T-helper 1 cell treated with Interleukin-12 subunit alpha and Interleukin-12 subunit beta and Interleukin-4 antibody, amounts not matched to agents 30 μg/mL and 1 μg/mL, for 36 hours (primary cell): ENCODE results near the gene RABL3.
"Not testable (repeated sequence)": the region's sequence is repeated elsewhere in the genome, so short reads cannot be mapped to it uniquely, and the experiment has no call there.

Experiments used
- H3K27ac Mint-ChIP-seq: one replicate; pipeline ENCODE4 v1.8.0; 2021; ENCODE audit warnings: mild to moderate bottlenecking, mixed read lengths
- H3K27me3 Mint-ChIP-seq: one replicate; pipeline ENCODE4 v1.8.0; 2021; ENCODE audit warnings: low read depth, mixed read lengths
- H3K36me3 Mint-ChIP-seq: one replicate; pipeline ENCODE4 v1.8.0; 2021; ENCODE audit warnings: low read depth, mixed read lengths
- H3K4me1 Mint-ChIP-seq: one replicate; pipeline ENCODE4 v1.8.0; 2021; ENCODE audit warnings: low read depth, mixed read lengths
- H3K4me3 Mint-ChIP-seq: one replicate; pipeline ENCODE4 v1.8.0; 2021; ENCODE audit warnings: mild to moderate bottlenecking, moderate library complexity, mixed read lengths
- H3K9me3 Mint-ChIP-seq: one replicate; pipeline ENCODE4 v1.8.0; 2021; ENCODE audit warnings: mixed read lengths

The RABL3 gene

GRCh38 chr3:120726791-120727190 lies 15.5 kb downstream of the RABL3 start:
- Mint-ChIP-seq H3K27me3 (no peaks in the 10 kb centered on the region), H3K4me3 (no peak overlapping the region), H3K4me1 (no peaks in the 10 kb centered on the region), H3K9me3 (peaks cover 4% of the 10 kb centered on the region), H3K36me3 (peaks cover 18% of the 10 kb centered on the region), H3K27ac (no peak overlapping the region)

GRCh38 chr3:120719167-120719834 lies 23.0 kb downstream of the RABL3 start:
- peaks cover 18% of the 10 kb centered on the region for H3K36me3 Mint-ChIP-seq
- peak overlapping the region; percentile 60 for H3K4me3 Mint-ChIP-seq
- peaks cover 19% of the 10 kb centered on the region for H3K4me1 Mint-ChIP-seq
- not testable (repeated sequence) for H3K9me3 Mint-ChIP-seq, H3K27me3 Mint-ChIP-seq
- H3K27ac Mint-ChIP-seq = peak overlapping the region; percentile 81

GRCh38 chr3:120713262-120713661 lies 29.1 kb downstream of the RABL3 start:
- Mint-ChIP-seq H3K27me3 (no peaks in the 10 kb centered on the region), H3K36me3 (peaks cover 5% of the 10 kb centered on the region), H3K4me1 (no peaks in the 10 kb centered on the region), H3K4me3 (no peak overlapping the region), H3K27ac (no peak overlapping the region), H3K9me3 (no peaks in the 10 kb centered on the region)

GRCh38 chr3:120710369-120710768 lies 31.9 kb downstream of the RABL3 start:
- no peaks in the 10 kb centered on the region for H3K9me3 Mint-ChIP-seq
- no peaks in the 10 kb centered on the region for H3K4me1 Mint-ChIP-seq
- H3K27me3 Mint-ChIP-seq = no peaks in the 10 kb centered on the region
- H3K4me3 Mint-ChIP-seq = no peak overlapping the region
- H3K27ac Mint-ChIP-seq = no peak overlapping the region
- H3K36me3 Mint-ChIP-seq = peaks cover 5% of the 10 kb centered on the region

GRCh38 chr3:120708408-120708807 lies 33.9 kb downstream of the RABL3 start:
- no peak overlapping the region for H3K4me3 Mint-ChIP-seq
- H3K27me3 Mint-ChIP-seq = no peaks in the 10 kb centered on the region

GRCh38 chr3:120706950-120707349 lies 35.4 kb downstream of the RABL3 start:
- no peaks in the 10 kb centered on the region for H3K27me3 Mint-ChIP-seq
- H3K36me3 Mint-ChIP-seq = peaks cover 20% of the 10 kb centered on the region
- H3K4me3 Mint-ChIP-seq = no peak overlapping the region
- no peak overlapping the region for H3K27ac Mint-ChIP-seq
- H3K9me3 Mint-ChIP-seq = peaks cover 18% of the 10 kb centered on the region
- H3K4me1 Mint-ChIP-seq = no peaks in the 10 kb centered on the region

More at GRCh38 chr3:120708408-120708807, 33.9 kb downstream of the RABL3 start:
- Mint-ChIP-seq H3K9me3 (peaks cover 11% of the 10 kb centered on the region), H3K27ac (no peak overlapping the region), H3K4me1 (no peaks in the 10 kb centered on the region), H3K36me3 (peaks cover 15% of the 10 kb centered on the region)

GRCh38 chr3:120705884-120706582 lies 36.3 kb downstream of the RABL3 start:
- H3K36me3 Mint-ChIP-seq = peaks cover 20% of the 10 kb centered on the region
- no peaks in the 10 kb centered on the region for H3K27me3 Mint-ChIP-seq
- H3K4me1 Mint-ChIP-seq = no peaks in the 10 kb centered on the region
- no peak overlapping the region for H3K4me3 Mint-ChIP-seq
- H3K9me3 Mint-ChIP-seq = peaks cover 18% of the 10 kb centered on the region
- H3K27ac Mint-ChIP-seq = no peak overlapping the region

- Mint-ChIP-seq H3K4me3 (no peak overlapping the region), H3K4me1 (no peaks in the 10 kb centered on the region), H3K36me3 (peaks cover 16% of the 10 kb centered on the region), H3K9me3 (peaks cover 17% of the 10 kb centered on the region), H3K27me3 (no peaks in the 10 kb centered on the region), H3K27ac (no peak overlapping the region)
Observed at GRCh38 chr3:120699333-120699732, 43.0 kb downstream of the RABL3 start.

- Mint-ChIP-seq H3K27ac (no peak overlapping the region), H3K36me3 (peaks cover 6% of the 10 kb centered on the region), H3K4me1 (no peaks in the 10 kb centered on the region), H3K27me3 (no peaks in the 10 kb centered on the region), H3K9me3 (no peaks in the 10 kb centered on the region), H3K4me3 (no peak overlapping the region)
Observed at GRCh38 chr3:120693439-120694171, 48.7 kb downstream of the RABL3 start.

- Mint-ChIP-seq H3K27me3 (no peaks in the 10 kb centered on the region), H3K4me3 (no peak overlapping the region), H3K36me3 (peaks cover 4% of the 10 kb centered on the region), H3K9me3 (no peaks in the 10 kb centered on the region), H3K27ac (no peak overlapping the region), H3K4me1 (no peaks in the 10 kb centered on the region)
Observed at GRCh38 chr3:120689395-120689794, 52.9 kb downstream of the RABL3 start.

GRCh38 chr3:120688121-120688520 lies 54.2 kb downstream of the RABL3 start:
- no peaks in the 10 kb centered on the region for H3K36me3 Mint-ChIP-seq
- no peak overlapping the region for H3K4me3 Mint-ChIP-seq
- H3K27ac Mint-ChIP-seq = no peak overlapping the region
- no peaks in the 10 kb centered on the region for H3K4me1 Mint-ChIP-seq
- H3K9me3 Mint-ChIP-seq = no peaks in the 10 kb centered on the region
- H3K27me3 Mint-ChIP-seq = no peaks in the 10 kb centered on the region

GRCh38 chr3:120685411-120685810 lies 56.9 kb downstream of the RABL3 start:
- Mint-ChIP-seq H3K27ac (no peak overlapping the region), H3K36me3 (no peaks in the 10 kb centered on the region), H3K9me3 (no peaks in the 10 kb centered on the region), H3K4me3 (no peak overlapping the region), H3K4me1 (no peaks in the 10 kb centered on the region), H3K27me3 (no peaks in the 10 kb centered on the region)

GRCh38 chr3:120684896-120685295 lies 57.4 kb downstream of the RABL3 start:
- no peak overlapping the region for H3K4me3 Mint-ChIP-seq
- H3K27me3 Mint-ChIP-seq = no peaks in the 10 kb centered on the region
- H3K4me1 Mint-ChIP-seq = no peaks in the 10 kb centered on the region
- no peaks in the 10 kb centered on the region for H3K9me3 Mint-ChIP-seq
- no peaks in the 10 kb centered on the region for H3K36me3 Mint-ChIP-seq
- no peak overlapping the region for H3K27ac Mint-ChIP-seq

- H3K4me3 Mint-ChIP-seq = no peak overlapping the region
- no peaks in the 10 kb centered on the region for H3K9me3 Mint-ChIP-seq
- no peaks in the 10 kb centered on the region for H3K27me3 Mint-ChIP-seq
- no peak overlapping the region for H3K27ac Mint-ChIP-seq
- no peaks in the 10 kb centered on the region for H3K36me3 Mint-ChIP-seq
- H3K4me1 Mint-ChIP-seq = no peaks in the 10 kb centered on the region
Observed at GRCh38 chr3:120683671-120684301, 58.5 kb downstream of the RABL3 start.
